Measurements from ENCODE around the gene ZDHHC24.

Gene ZDHHC24

DNA sequence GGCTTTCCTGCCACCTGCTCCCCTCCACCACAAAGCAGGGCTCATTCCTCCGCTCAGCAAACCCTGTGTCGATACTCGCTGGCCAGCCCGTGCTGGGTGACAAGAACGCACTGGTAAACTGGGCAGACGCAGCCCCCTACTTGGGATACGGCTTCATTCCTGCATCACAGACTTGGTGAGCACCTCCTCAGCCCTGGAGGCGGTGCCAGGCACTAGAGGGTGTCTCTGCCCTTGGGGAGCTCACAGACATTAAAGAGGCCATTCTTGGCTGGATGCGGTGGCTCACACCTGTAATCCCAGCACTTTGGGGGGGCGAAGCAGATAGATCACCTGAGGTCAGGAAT, 6.0 kb downstream of the ZDHHC24 start:
- TF ChIP-seq, protein P1, sequence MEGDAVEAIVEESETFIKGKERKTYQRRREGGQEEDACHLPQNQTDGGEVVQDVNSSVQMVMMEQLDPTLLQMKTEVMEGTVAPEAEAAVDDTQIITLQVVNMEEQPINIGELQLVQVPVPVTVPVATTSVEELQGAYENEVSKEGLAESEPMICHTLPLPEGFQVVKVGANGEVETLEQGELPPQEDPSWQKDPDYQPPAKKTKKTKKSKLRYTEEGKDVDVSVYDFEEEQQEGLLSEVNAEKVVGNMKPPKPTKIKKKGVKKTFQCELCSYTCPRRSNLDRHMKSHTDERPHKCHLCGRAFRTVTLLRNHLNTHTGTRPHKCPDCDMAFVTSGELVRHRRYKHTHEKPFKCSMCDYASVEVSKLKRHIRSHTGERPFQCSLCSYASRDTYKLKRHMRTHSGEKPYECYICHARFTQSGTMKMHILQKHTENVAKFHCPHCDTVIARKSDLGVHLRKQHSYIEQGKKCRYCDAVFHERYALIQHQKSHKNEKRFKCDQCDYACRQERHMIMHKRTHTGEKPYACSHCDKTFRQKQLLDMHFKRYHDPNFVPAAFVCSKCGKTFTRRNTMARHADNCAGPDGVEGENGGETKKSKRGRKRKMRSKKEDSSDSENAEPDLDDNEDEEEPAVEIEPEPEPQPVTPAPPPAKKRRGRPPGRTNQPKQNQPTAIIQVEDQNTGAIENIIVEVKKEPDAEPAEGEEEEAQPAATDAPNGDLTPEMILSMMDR (IDR thresholded peaks at IDR 0.05; ENCODE audit: low read depth, low read length): no peak
- H3K4me3 ChIP-seq (replicated peaks in 1 of 2; ENCODE audit: low read depth in 2 of 2, low read length in 2 of 2): no peak overlapping the region
- DNase-seq (ENCODE audit: low read depth in 2 of 2): no peak

DNA sequence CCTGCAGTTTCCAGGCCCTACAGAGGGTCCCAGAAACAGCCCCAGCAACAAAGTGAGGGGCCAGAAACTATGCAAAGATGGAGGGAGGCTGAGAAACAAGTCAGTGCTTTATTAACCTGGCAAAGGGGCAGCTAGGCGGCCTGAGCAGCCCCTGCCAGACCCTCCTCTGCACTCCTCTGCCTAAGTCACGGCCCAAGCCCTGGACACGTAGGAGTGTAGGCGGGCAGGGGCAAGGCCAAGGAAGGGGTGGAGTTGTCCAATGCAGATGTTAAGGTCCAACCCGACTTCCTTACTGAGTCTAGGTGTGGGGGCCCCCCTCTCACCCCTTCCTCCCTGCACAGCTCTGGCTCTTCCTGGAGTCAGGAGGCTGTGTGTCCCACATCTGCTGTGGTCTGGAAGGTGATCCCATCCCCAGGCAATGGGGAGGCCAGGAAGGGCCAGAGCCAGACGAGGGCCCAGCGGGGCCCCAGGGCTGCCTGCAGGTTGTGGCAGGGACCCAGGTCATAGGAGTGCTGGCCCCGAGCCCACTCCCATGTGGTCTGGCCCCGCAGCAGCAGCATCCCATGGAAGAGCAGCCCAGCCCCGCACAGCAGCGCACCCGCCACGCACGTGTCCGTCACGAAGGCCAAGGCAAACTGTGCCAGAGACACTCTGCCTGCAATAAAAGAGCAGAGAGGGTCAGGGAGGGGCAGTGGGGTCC, 6.5 kb downstream of the ZDHHC24 start:
- H3K4me3 ChIP-seq (replicated peaks in 1 of 2; ENCODE audit: low read depth in 2 of 2, low read length in 2 of 2): no peak overlapping the region
- DNase-seq (ENCODE audit: low read depth in 2 of 2): no peak
- TF ChIP-seq, protein P1 (IDR thresholded peaks at IDR 0.05; ENCODE audit: low read depth, low read length): no peak

DNA sequence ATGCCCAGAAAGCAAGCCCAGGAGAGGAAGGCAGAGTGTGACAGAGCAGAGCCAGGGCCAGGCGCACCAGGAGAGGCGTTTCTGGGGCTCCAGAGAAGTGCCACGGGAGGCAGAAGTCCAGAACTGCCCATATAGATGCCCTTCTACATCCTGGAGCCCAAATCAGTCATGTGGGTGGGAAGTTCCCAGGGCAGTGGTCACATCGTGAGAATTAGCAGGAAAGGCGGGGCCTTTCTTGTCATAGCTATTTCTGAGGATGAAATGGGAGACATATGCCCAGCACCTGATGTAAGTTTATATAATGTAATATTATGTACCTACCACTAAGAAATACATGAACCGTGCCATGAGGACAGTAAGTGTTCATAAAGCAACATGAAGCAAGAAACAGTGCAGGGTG, 13.1 kb downstream of the ZDHHC24 start:
- no peak overlapping the region for H3K4me3 ChIP-seq (replicated peaks in 1 of 2; ENCODE audit: low read depth in 2 of 2, low read length in 2 of 2)
- TF ChIP-seq, protein P1 (IDR thresholded peaks at IDR 0.05; ENCODE audit: low read depth, low read length): no peak
- no peak for DNase-seq (ENCODE audit: low read depth in 2 of 2)

DNA sequence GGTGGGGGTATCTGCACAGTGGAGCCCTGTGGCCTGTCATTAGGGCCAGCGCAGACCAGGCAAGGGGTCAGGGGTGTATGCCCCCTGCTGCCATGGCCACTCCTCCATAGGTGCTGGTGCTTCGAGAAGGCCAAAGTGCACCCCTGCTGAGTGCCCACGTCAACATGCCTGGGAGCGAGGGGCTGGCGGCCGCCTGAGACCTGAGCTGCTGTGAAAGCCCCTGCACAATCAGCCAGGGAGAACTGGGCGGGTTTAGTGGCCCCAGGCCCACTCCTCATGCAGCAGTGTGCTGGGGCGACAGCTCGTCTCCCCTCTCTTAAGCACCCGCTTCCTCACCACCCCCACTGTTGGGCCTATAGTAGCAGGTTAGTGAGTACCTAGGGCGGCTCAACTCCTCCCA, 14.0 kb downstream of the ZDHHC24 start:
- DNase-seq (ENCODE audit: low read depth in 2 of 2): no peak
- H3K4me3 ChIP-seq (replicated peaks in 1 of 2; ENCODE audit: low read depth in 2 of 2, low read length in 2 of 2): no peak overlapping the region
- TF ChIP-seq, protein P1 (IDR thresholded peaks at IDR 0.05; ENCODE audit: low read depth, low read length): no peak

DNA sequence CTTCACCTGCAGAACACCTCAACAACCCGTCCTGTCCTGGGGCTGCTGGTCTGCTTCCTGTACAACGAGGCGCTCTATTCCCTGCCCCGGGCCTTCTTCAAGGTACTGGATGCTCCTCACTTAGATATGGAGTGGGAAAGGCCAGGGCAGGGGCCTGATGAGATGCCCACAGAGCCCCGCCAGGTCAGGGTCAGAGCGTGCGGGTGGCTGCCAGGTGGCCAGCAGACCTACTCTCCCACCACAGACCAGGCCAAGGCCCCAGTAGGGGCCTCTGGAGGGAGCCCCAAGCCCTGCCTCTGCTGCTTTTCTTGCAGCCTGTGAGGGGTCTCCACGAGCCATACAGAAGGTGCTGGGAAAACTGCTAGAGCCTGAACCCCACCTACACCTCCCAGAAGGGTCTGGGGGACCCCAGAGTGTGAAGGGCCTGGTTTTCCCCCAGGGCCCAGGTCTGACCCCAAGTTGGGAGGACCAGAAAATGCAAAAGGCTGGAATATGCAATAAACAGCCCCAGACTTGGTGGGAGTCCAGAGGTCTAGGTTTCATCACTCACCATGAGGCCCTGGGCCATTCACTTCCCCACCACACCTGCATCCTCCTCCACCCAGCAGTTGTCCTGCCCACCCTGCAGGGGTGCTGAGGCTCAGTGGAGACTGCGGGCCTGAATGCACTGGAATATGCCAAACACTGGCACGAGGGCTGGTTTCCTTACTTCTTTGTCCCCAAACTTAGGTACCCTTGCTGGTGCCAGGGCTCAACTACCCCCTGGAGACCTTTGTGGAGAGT, 14.7 kb downstream of the ZDHHC24 start:
- H3K4me3 ChIP-seq (replicated peaks in 1 of 2; ENCODE audit: low read depth in 2 of 2, low read length in 2 of 2): no peak overlapping the region
- DNase-seq (ENCODE audit: low read depth in 2 of 2): no peak
- TF ChIP-seq, protein P1 (IDR thresholded peaks at IDR 0.05; ENCODE audit: low read depth, low read length): no peak

DNA sequence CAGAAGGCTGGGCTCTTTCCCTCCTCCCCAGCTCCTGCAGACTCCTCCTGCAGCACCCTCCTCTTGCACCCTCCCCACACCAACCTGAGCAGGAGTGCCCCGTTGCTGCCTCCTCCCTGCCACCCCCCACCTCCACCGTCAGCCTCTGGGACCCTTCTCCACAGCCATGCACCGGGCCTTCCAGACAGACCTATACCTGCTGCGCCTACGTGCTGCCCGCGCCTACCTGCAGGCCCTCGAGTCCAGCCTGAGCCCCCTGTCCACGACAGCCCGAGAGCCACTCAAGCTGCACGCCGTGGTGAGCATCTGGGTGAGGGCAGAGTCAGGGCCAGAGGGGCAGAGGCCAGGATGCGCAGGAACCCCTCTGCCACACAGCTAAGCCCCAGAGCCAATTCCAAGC, 16.2 kb downstream of the ZDHHC24 start:
- TF ChIP-seq, protein P1 (IDR thresholded peaks at IDR 0.05; ENCODE audit: low read depth, low read length): no peak
- DNase-seq (ENCODE audit: low read depth in 2 of 2): no peak
- H3K4me3 ChIP-seq (replicated peaks in 1 of 2; ENCODE audit: low read depth in 2 of 2, low read length in 2 of 2): no peak overlapping the region
